Activated B cell treated with CpG ODN at 0.5 μM for 24 hours (primary cell): ENCODE measurements around the gene UTS2B. TPM values are rescaled to one million over a fixed set of nuclear protein-coding genes. Genes with fewer than 3 reads are reported as not detected.
A peak's percentile ranks its signal among the peaks of the same experiment; 100 is the strongest.
"Not testable (repeated sequence)": the region's sequence is repeated elsewhere in the genome, so short reads cannot be mapped to it uniquely, and the experiment has no call there.

Source experiments
- ATAC-seq: fragments of 200-7000 bp; cut with Tn5 transposase; one replicate; pipeline ENCODE4 v1.10.0; 2021; ENCODE audit warnings: low read depth, mild to moderate bottlenecking, moderate library complexity
- CTCF ChIA-PET: fragments of 350-600 bp; sonication (Branson Sonifier 250); formaldehyde crosslinking; loops from one replicate; lab custom pipeline; 2021; ENCODE audit warnings: antibody characterized with exemption; lab: Charles Lee
- POLR2A ChIA-PET: fragments of 350-600 bp; sonication (Branson Sonifier 250); formaldehyde crosslinking; loops from one replicate; lab custom pipeline; 2021; ENCODE audit warnings: antibody characterized with exemption; lab: Charles Lee
- DNase-seq: peaks from one replicate; pipeline ENCODE4 v3.0.0; 2022
- H3K27ac Mint-ChIP-seq: one replicate; pipeline ENCODE4 v1.8.0; 2020; ENCODE audit warnings: mixed read lengths
- H3K27me3 Mint-ChIP-seq: one replicate; pipeline ENCODE4 v1.8.0; 2021; ENCODE audit warnings: mixed read lengths
- H3K36me3 Mint-ChIP-seq: one replicate; pipeline ENCODE4 v1.8.0; 2021; ENCODE audit warnings: low read depth, mixed read lengths
- H3K4me1 Mint-ChIP-seq: one replicate; pipeline ENCODE4 v1.8.0; 2021; ENCODE audit warnings: mixed read lengths
- H3K4me3 Mint-ChIP-seq: one replicate; pipeline ENCODE4 v1.8.0; 2020; ENCODE audit warnings: mild to moderate bottlenecking, mixed read lengths
- H3K9me3 Mint-ChIP-seq: one replicate; pipeline ENCODE4 v1.8.0; 2020; ENCODE audit warnings: mixed read lengths
- intact Hi-C: fragments of 100-400 bp; cut with micrococcal nuclease; formaldehyde crosslinking; loops from one replicate; pipeline ENCODE4 v1.15.1; 2024
- total RNA-seq: library from RNA; stranded (reverse); gene quantifications from 2 replicates; pipeline ENCODE4 v1.2.3, GENCODE V29; 2022
- TF ChIP-seq, protein P1 (sequence below): fragments of 200-600 bp; IDR thresholded peaks from one replicate; pipeline ENCODE4 v1.8.0; 2022; ENCODE audit warnings: antibody characterized with exemption, mild to moderate bottlenecking

UTS2B gene
- total RNA-seq, 1 donor from 2014 or later: 2.1 TPM

GRCh38 chr3:191253089-191253799 is 77.1 kb downstream of the UTS2B start:
- H3K27ac Mint-ChIP-seq: peak overlapping the region; percentile 89
- H3K4me1 Mint-ChIP-seq: peaks cover 64% of the 10 kb centered on the region
- ChIA-PET POLR2A (interaction anchor here (0.9 kb wide), 1 partner anchor 76 kb away, joined by 3 read pairs; the partner anchor contains the start of gene CCDC50), CTCF (no interaction called here)
- H3K4me3 Mint-ChIP-seq: peak overlapping the region; percentile 71
- H3K9me3 Mint-ChIP-seq: peaks cover 2% of the 10 kb centered on the region
- H3K27me3 Mint-ChIP-seq: no peaks in the 10 kb centered on the region
- ATAC-seq (peak; percentile 49), DNase-seq (no peak)
- intact Hi-C loops: loop anchor here (1.0 to 10.0 kb wide), 2 partner anchors 10 to 872 kb away; no protein-coding TSS in a partner anchor
- peaks cover 2% of the 10 kb centered on the region for H3K36me3 Mint-ChIP-seq
- TF ChIP-seq, protein P1, sequence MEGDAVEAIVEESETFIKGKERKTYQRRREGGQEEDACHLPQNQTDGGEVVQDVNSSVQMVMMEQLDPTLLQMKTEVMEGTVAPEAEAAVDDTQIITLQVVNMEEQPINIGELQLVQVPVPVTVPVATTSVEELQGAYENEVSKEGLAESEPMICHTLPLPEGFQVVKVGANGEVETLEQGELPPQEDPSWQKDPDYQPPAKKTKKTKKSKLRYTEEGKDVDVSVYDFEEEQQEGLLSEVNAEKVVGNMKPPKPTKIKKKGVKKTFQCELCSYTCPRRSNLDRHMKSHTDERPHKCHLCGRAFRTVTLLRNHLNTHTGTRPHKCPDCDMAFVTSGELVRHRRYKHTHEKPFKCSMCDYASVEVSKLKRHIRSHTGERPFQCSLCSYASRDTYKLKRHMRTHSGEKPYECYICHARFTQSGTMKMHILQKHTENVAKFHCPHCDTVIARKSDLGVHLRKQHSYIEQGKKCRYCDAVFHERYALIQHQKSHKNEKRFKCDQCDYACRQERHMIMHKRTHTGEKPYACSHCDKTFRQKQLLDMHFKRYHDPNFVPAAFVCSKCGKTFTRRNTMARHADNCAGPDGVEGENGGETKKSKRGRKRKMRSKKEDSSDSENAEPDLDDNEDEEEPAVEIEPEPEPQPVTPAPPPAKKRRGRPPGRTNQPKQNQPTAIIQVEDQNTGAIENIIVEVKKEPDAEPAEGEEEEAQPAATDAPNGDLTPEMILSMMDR: no peak

DNA sequence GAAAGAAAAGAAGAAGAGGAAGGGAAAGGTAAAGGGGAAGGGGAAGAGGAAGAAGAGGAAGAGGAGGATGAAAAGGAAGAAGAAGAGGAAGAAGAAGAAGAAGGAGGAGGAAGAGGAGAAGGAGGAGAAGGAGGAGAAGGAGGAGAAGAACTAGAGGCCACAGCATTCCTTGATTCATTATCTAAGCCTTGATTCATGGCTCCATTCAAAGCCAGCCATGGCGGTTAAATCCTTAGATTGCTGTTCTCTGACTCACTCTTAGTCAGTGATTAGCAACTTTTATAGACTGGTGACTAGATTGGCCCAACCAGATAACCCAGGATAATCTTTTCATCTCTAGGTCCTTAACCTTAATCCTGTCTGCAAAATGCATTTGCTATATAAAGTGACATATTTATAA is 83.7 kb downstream of the UTS2B start:
- ATAC-seq (no peak), DNase-seq (no peak)
- POLR2A ChIA-PET: interaction anchor here (0.7 to 4.1 kb wide), 6 partner anchors 14 to 126 kb away, joined by 3 to 19 read pairs (median 6); partner anchors contain the start of genes CCDC50 and UTS2B
- CTCF ChIA-PET: no interaction called here
- H3K4me1 Mint-ChIP-seq: peaks cover 41% of the 10 kb centered on the region
- peaks cover 4% of the 10 kb centered on the region for H3K9me3 Mint-ChIP-seq
- H3K27ac Mint-ChIP-seq: peak overlapping the region; percentile 91
- TF ChIP-seq, protein P1: no peak
- H3K27me3 Mint-ChIP-seq: no peaks in the 10 kb centered on the region
- H3K36me3 Mint-ChIP-seq: no peaks in the 10 kb centered on the region
- intact Hi-C loops: loop anchor here (1.0 kb wide), 7 partner anchors 8 to 109 kb away; partner anchors contain the start of gene CCDC50
- peak overlapping the region; percentile 53 for H3K4me3 Mint-ChIP-seq

GRCh38 chr3:191246034-191246433 is 84.3 kb downstream of the UTS2B start:
- DNase-seq: peak; percentile 37
- H3K9me3 Mint-ChIP-seq, H3K36me3 Mint-ChIP-seq, H3K27me3 Mint-ChIP-seq: not testable (repeated sequence)
- peak overlapping the region; percentile 91 for H3K27ac Mint-ChIP-seq
- H3K4me1 Mint-ChIP-seq: peaks cover 36% of the 10 kb centered on the region
- peak overlapping the region; percentile 53 for H3K4me3 Mint-ChIP-seq
- peak; percentile 97 for ATAC-seq
- POLR2A ChIA-PET: interaction anchor here (0.6 to 4.1 kb wide), 10 partner anchors 12 to 126 kb away, joined by 3 to 19 read pairs (median 6); partner anchors contain the start of genes CCDC50 and UTS2B
- intact Hi-C loops: loop anchor here (1.0 kb wide), 7 partner anchors 8 to 109 kb away; partner anchors contain the start of gene CCDC50
- CTCF ChIA-PET: interaction anchor here (2.4 kb wide), 1 partner anchor 112 kb away, joined by 10 read pairs; no protein-coding TSS in a partner anchor

GRCh38 chr3:191244242-191244867 is 86.0 kb downstream of the UTS2B start:
- Mint-ChIP-seq H3K36me3 (no peaks in the 10 kb centered on the region), H3K4me3 (no peak overlapping the region), H3K9me3 (peaks cover 4% of the 10 kb centered on the region), H3K4me1 (peaks cover 40% of the 10 kb centered on the region), H3K27ac (no peak overlapping the region), H3K27me3 (no peaks in the 10 kb centered on the region)
- peak; percentile 26 for ATAC-seq
- intact Hi-C loops: loop anchor here (1.0 kb wide), 1 partner anchor 144 kb away; no protein-coding TSS in a partner anchor
- DNase-seq: no peak
- CTCF ChIA-PET: interaction anchor here (0.7 to 2.9 kb wide), 15 partner anchors 19 to 141 kb away, joined by 3 to 11 read pairs (median 6); partner anchors contain the start of gene UTS2B
- POLR2A ChIA-PET: interaction anchor here (0.7 to 4.1 kb wide), 7 partner anchors 46 to 85 kb away, joined by 3 to 19 read pairs (median 8); partner anchors contain the start of genes CCDC50 and UTS2B
- TF ChIP-seq, protein P1: peak; percentile 76

- intact Hi-C loops: no loop called here
- Mint-ChIP-seq H3K36me3 (no peaks in the 10 kb centered on the region), H3K4me1 (peaks cover 44% of the 10 kb centered on the region), H3K4me3 (no peak overlapping the region), H3K9me3 (no peaks in the 10 kb centered on the region), H3K27ac (no peak overlapping the region), H3K27me3 (no peaks in the 10 kb centered on the region)
- TF ChIP-seq, protein P1: no peak
- no peak for ATAC-seq
- ChIA-PET POLR2A (no interaction called here), CTCF (no interaction called here)
- DNase-seq: no peak
Measured at GRCh38 chr3:191240486-191240885, 89.8 kb downstream of the UTS2B start.
